Ovary (tissue), 9 donors: ENCODE measurements around the gene PLEKHO2. TPM values are rescaled to one million over a fixed set of nuclear protein-coding genes. Genes with fewer than 3 reads are reported as not detected.

Source experiments
- DNase-seq, 5 donors: peaks; one replicate each; pipeline ENCODE4 v3.0.0-alpha.2; 2019 to 2020
- H3K27ac ChIP-seq, 2 donors: fragments of 200-600 bp; one replicate each; pipeline versions ENCODE4 v1.5.1 to v1.8.0; 2019 to 2022
- H3K27me3 ChIP-seq: fragments of 200-600 bp; one replicate; pipeline ENCODE4 v1.8.0; 2022
- H3K36me3 ChIP-seq: fragments of 200-600 bp; sonication (generic); one replicate; pipeline ENCODE4 v1.5.1; 2019
- H3K4me1 ChIP-seq: one replicate; pipeline ENCODE4 v1.8.1; 2013; ENCODE audit warnings: mild to moderate bottlenecking, moderate library complexity; ENCODE audit not compliant: insufficient read depth
- H3K4me3 ChIP-seq: fragments of 200-600 bp; sonication (generic); one replicate; pipeline ENCODE4 v1.5.1; 2017
- H3K9me3 ChIP-seq, 2 donors: fragments of 200-600 bp in 1 of 2; sonication (generic) in 1 of 2; one replicate each; pipeline versions ENCODE4 v1.5.1 to v1.8.1; 2013 to 2019; ENCODE audit warnings: mild to moderate bottlenecking in 1 of 2, moderate library complexity in 1 of 2
- CTCF ChIP-seq, 3 donors: fragments of 450-650 bp in 2 of 3; fragments of 200-600 bp in 1 of 3; IDR thresholded peaks; one replicate each; pipeline versions ENCODE4 v1.5.1 to v1.8.0; 2016 to 2022; ENCODE audit warnings: antibody characterized with exemption in 3 of 3, mild to moderate bottlenecking in 1 of 3
- EP300 ChIP-seq: sonication (generic); formaldehyde crosslinking; IDR thresholded peaks from one replicate; pipeline ENCODE4 v1.6.1; 2017; ENCODE audit warnings: antibody characterized with exemption
- POLR2A ChIP-seq: fragments of 450-650 bp; IDR thresholded peaks from one replicate; pipeline ENCODE4 v1.6.1; 2017; ENCODE audit warnings: antibody characterized with exemption, mild to moderate bottlenecking, moderate library complexity
- WGBS, 3 donors: extraction: QIAGEN DNeasy Blood & Tissue Kit in 1 of 3; methylation state at CpG; one replicate each; pipeline versions ENCODE4 v1.1.5 to v1.1.7; 2013 to 2017; 5-methylcytosine and 5-hydroxymethylcytosine counted together
- intact Hi-C, 4 donors: fragments of 100-400 bp; cut with DNase I; formaldehyde crosslinking; loops; one replicate each; pipeline versions ENCODE4 v1.11.0 to v1.15.1; 2022 to 2023
- polyA plus RNA-seq, 2 donors: library from polyadenylated mRNA; stranded (reverse); fragments of 200-250 nt in 1 of 2; fragments of 350-450 nt in 1 of 2; fragmentation: Illumina TruSeq in 1 of 2; extraction: RNeasy Lipid Tissue Mini Kit (QIAGEN cat#74804) in 1 of 2; gene quantifications; one replicate each; pipeline ENCODE4 v1.2.3, GENCODE V29; 2013 to 2014
- total RNA-seq, 7 donors: library from RNA; depleted of rRNA in 2 of 7; stranded (reverse); fragments of >200 nt in 2 of 7; fragmentation: NEBNext Ultra II Directional in 3 of 7; extraction: Animal tissue kit (Norgen Biotek cat#: 25700) in 3 of 7; gene quantifications; one replicate each; pipeline versions ENCODE4 v1.1.0 to v1.2.4, GENCODE V29; 2016 to 2023
- donor health status: DM: no; HTN: no; CAD: no; lungs with moderate emphysema.
- donor health status: DM: no; HTN: no; CAD: no.
- donor health status: Bipolar disorder and iron deficiency.
- donor health status: DM: yes; HTN: yes; CAD: no.
- donor health status: DM: no; HTN: no; CAD: no.
- donor health status: DM: yes; HTN: yes; CAD: no.

Gene PLEKHO2
- total and polyA plus RNA-seq, 9 donors, result 12.6 to 42.7 (median 27.5) TPM

DNA sequence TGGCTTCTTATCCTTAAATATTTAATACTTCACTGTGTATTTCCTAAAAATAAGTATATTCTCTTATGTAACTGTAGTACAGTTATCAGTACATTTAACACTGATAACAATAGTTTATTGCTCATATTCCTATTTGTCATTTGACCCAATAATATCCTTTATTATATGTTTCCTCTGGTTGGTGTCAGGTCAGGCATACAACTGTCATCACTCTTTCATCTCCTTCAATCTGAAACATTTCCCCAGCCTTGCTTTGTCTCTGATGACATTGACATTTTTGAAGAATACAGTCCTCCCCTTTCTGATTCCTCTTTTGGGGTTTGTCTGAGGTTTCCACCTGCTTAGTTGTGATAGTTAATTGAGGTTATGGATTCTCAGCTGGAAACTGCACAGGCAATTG is 27.8 kb downstream of the PLEKHO2 start:
- no peak for TF ChIP-seq POLR2A
- no peak for TF ChIP-seq EP300
- H3K36me3 ChIP-seq, result no peaks in the 10 kb centered on the region
- H3K27me3 ChIP-seq, result no peaks in the 10 kb centered on the region
- no peak for DNase-seq
- H3K4me1 ChIP-seq, result peaks cover 24% of the 10 kb centered on the region
- intact Hi-C loops, result no loop called here
- no peaks in the 10 kb centered on the region for H3K9me3 ChIP-seq
- H3K27ac ChIP-seq, result no peak overlapping the region
- H3K4me3 ChIP-seq, result no peak overlapping the region

GRCh38 chr15:64870353-64870752 is 28.6 kb downstream of the PLEKHO2 start:
- DNase-seq, result peak in 2 of 5 donors; percentile 29 to 33
- TF ChIP-seq POLR2A, result no peak
- TF ChIP-seq EP300, result no peak
- no peak for TF ChIP-seq CTCF (IDR thresholded peaks at IDR 0.05)
- intact Hi-C loops, result no loop called here
- Histone ChIP-seq H3K27ac (no peak overlapping the region), H3K36me3 (no peaks in the 10 kb centered on the region), H3K27me3 (no peaks in the 10 kb centered on the region), H3K4me1 (peaks cover 24% of the 10 kb centered on the region), H3K4me3 (no peak overlapping the region), H3K9me3 (no peaks in the 10 kb centered on the region)
- 67 to 93% (median 87%) methylated on average over 9 of the region's 9 CpGs for WGBS, 3 donors

- TF ChIP-seq CTCF (IDR thresholded peaks at IDR 0.05) (no peak), EP300 (no peak), POLR2A (no peak)
Measured at GRCh38 chr15:64875641-64876223, 34.0 kb downstream of the PLEKHO2 start.

GRCh38 chr15:64877435-64877834 is 35.7 kb downstream of the PLEKHO2 start:
- peaks cover 17% of the 10 kb centered on the region for H3K4me1 ChIP-seq
- no peaks in the 10 kb centered on the region for H3K36me3 ChIP-seq
- TF ChIP-seq POLR2A (no peak), CTCF (IDR thresholded peaks at IDR 0.05) (no peak), EP300 (no peak)
- H3K27ac ChIP-seq, result peak overlapping the region; percentile 62 to 83
- no peaks in the 10 kb centered on the region for H3K27me3 ChIP-seq
- 0 to 29% (median 3%) methylated on average over 3 of the region's 3 CpGs for WGBS, 3 donors
- intact Hi-C loops, result no loop called here
- DNase-seq, result peak; percentile 83 to 88 (median 84)
- no peaks in the 10 kb centered on the region for H3K9me3 ChIP-seq
- H3K4me3 ChIP-seq, result no peak overlapping the region

More at GRCh38 chr15:64875641-64876223, 34.0 kb downstream of the PLEKHO2 start:
- 73 to 76% (median 74%) methylated on average over 3 of the region's 3 CpGs for WGBS, 3 donors
- peaks cover 17% of the 10 kb centered on the region for H3K4me1 ChIP-seq
- no peak overlapping the region for H3K27ac ChIP-seq
- H3K27me3 ChIP-seq, result no peaks in the 10 kb centered on the region
- no peak for DNase-seq
- intact Hi-C loops, result no loop called here
- H3K36me3 ChIP-seq, result no peaks in the 10 kb centered on the region
- no peaks in the 10 kb centered on the region for H3K9me3 ChIP-seq
- H3K4me3 ChIP-seq, result no peak overlapping the region

GRCh38 chr15:64878705-64879104 is 37.0 kb downstream of the PLEKHO2 start:
- Histone ChIP-seq H3K9me3 (no peaks in the 10 kb centered on the region), H3K27ac (peak overlapping the region in 1 of 2 donors; percentile 83), H3K4me1 (peaks cover 16% of the 10 kb centered on the region), H3K36me3 (no peaks in the 10 kb centered on the region), H3K4me3 (no peak overlapping the region), H3K27me3 (no peaks in the 10 kb centered on the region)
- intact Hi-C loops, result no loop called here
- 69 to 77% (median 75%) methylated on average over 8 of the region's 8 CpGs for WGBS, 3 donors
- TF ChIP-seq CTCF (IDR thresholded peaks at IDR 0.05) (no peak), EP300 (no peak), POLR2A (no peak)
- peak in 1 of 5 donors; percentile 28 for DNase-seq
